Fibroblast of gingiva (primary cell): ENCODE results near the gene GRB10.
A peak's percentile ranks its signal among the peaks of the same experiment; 100 is the strongest.
"Not testable (repeated sequence)": the region's sequence is repeated elsewhere in the genome, so short reads cannot be mapped to it uniquely, and the experiment has no call there.

ENCODE experiments used
- DNase-seq: peaks from one replicate; pipeline ENCODE4 v3.0.0-alpha.2; 2011; ENCODE audit warnings: low read depth

GRB10 gene

DNA sequence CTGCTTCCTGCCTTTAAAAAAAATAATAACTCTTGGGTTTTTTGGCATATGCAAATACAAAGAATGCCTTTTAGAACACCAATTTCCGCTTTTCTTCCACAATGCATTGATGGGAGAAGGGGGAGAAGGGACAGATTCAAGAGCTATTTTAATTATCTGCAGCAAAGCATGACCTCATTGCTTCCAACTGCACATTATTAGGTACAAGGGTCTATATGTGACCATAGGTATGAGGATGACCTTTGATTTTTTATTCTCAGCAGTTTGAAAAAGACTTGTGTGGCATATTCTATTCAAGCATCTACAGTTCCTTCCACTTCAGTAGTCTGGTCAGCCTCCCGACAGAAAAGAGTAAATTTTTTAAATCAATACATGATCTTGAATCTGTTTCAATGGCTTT lies 39.7 kb downstream of the GRB10 start:
- DNase-seq: no peak

DNA sequence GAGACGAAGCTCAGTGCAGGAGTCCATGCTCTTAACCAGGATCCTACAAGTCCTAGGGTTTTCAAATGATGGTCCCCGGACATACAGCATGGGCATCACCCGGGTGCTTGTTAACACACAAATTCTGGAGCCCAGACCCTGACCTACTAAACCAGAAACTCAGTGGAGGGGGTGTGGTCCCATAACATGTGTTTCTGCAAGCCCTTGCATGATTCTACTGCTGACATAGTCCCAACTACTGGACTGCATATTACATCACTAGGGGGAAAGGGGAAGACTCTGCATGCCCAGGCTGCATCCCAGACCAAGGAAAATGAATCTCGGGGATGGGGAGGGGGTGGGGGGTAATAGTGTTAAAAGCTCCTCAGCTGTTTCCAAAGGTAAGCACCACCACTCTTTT lies 40.3 kb downstream of the GRB10 start:
- no peak for DNase-seq

DNA sequence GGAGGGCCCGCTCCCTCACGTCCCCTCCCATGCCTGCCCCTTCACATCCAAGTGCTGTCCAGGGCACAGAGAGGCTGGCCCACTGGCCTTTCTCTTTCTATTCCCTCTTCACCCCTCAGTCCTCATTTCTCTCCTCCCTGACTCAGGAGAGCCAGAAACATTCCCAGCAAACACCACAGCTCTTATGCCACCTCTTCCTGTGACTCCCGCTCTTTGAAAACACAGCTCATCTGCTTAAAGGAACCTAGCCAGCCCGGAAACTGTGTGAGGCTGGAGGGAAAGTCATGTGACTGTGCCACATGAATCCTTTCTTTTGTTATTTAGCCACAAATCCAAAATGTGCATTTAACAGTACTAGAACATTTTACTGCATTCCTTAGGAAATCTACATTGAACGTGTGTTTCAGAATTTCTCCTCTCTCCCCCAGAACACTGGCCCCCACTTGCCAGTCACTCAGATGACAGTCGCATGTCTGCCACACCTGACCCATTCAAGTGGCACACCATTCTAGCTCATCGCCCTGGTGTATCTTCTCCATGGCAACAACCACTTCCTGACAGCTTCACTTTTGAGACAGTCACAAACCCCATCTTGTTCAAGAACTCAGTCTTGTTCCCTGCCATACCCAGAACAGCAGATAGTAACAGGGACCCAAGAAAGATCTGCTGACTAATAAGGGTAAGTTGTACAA lies 42.8 kb downstream of the GRB10 start:
- no peak for DNase-seq

DNA sequence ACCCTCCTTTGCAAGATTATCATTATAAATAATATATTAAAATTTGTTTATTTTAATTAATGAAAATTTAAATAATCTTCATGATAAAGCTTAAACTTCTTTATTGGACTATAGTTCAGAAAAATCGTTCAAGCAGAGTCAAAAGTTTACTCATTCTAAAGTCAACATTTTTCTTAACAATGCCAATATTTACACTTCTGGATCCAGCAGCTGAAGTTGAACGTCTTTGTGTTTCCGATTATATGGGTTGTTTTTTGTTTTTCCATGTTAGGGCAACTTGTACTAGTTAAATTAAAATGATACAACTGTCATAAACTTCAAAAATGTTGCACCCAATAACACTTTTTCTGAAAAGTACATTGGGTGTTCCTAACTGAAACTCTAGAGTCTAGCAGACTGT lies 43.8 kb downstream of the GRB10 start:
- no peak for DNase-seq

DNA sequence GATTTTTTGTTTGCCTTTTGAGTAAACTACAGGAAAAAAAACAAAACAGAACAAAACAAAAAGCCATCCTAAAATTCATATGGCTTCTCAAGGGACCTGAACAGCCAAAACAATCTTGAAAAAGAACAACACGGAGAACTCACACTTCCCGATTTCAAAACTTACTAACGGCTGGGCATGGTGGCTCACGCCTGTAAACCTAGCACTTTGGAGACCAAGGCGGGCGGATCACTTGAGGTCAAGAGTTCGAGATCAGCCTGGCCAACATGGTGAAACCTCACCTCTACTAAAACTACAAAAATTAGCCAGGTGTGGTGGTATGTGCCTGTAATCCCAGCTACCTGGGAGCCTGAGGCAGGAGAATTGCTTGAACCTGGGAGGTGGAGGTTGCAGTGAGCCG lies 46.9 kb downstream of the GRB10 start:
- DNase-seq: not testable (repeated sequence)

DNA sequence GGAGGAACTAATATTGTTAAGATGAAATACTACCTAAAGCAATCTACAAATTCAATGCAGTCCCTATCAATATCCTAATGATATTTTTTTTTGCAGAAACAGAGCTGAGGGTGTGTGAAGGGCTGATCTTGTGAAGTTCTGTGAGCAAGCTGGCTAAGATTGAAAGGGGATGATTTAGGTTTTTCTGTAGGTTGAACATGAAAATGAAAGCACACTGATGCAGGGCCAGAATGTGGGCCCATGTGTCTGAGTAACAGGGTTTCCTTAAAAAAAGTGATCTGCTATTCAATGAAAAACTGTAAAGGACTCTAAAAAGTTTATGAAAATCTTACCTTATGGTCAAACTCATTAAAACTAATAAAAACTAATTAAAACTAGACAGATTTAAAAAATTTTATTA lies 47.4 kb downstream of the GRB10 start:
- no peak for DNase-seq

DNA sequence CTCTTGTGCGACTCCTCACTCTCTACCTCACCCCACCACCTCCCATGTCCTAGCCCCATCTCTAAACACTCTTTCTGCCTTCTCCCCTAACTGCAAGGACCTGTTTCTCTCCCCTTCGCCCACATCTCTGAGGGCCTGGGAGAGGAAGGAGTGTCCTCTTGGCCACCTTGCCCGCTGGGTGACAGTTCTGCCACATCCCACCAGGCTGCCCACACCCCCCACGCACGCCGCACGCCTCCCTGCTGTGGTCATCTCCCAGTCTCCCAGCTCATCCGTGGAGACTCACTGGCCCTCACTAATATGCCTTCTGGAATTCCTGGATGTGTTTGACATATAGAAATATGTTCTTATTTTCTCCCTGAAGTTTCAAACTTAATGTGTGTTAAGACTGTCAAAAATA lies 48.5 kb downstream of the GRB10 start:
- DNase-seq: no peak

DNA sequence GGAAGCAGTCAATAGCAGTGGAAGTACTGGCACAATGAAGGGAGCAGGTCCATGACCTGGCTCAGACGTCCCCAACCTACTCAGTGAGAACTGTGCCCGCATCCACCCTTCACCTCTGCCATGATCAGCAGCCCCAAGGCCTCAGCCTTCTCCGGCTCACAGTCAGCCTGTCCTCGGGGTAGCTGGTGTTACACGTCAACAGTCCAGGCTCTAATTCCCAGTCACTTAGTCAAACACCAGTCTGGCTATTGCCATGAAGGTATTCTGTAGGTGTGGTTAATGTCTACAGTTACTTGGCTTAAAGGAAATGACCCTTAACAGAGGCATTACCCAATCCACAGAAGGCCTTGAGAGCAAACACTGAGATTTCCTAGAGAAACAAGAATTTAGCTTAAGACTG lies 49.1 kb downstream of the GRB10 start:
- DNase-seq: no peak

DNA sequence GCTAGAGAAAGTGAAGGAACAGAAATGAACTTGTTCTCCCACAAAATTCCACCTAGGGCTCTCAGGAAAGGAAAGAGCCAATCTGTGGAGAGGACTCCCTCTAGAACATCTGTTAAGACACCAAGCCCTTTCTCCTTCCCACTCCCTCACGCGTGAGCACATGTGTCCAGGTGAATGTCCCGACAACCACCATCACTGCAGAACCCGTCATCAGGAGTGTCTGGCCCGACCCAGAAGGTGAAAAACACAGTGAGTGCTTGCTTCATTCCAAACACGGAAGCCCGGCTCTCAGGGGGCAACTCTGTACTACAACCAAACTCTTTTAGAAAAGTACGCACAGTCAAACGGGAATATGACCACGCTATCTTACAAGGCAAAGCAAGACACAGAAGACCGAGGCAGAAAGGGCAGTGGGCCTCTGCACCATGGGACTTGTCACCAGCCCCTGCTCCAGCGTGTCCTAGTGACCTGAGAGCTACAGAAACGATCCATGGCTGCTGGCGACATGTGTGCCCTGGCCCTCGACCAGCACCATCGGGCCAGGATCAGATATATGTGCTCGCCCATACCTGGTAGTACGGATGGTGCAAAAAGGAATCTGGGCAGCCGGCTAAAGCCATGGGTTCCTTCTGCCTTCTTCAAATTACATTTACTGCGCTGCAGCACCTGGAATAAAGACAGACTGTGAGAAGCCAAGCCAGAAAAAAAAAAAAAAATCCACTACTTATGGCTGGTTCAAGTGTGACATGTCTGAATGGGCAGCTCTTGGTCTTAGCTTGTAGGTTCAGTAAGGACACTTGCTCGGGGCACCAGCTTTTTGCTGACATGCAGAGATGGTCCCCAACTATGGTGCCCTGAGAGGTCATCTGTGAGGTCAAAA lies 50.8 kb downstream of the GRB10 start:
- no peak for DNase-seq

DNA sequence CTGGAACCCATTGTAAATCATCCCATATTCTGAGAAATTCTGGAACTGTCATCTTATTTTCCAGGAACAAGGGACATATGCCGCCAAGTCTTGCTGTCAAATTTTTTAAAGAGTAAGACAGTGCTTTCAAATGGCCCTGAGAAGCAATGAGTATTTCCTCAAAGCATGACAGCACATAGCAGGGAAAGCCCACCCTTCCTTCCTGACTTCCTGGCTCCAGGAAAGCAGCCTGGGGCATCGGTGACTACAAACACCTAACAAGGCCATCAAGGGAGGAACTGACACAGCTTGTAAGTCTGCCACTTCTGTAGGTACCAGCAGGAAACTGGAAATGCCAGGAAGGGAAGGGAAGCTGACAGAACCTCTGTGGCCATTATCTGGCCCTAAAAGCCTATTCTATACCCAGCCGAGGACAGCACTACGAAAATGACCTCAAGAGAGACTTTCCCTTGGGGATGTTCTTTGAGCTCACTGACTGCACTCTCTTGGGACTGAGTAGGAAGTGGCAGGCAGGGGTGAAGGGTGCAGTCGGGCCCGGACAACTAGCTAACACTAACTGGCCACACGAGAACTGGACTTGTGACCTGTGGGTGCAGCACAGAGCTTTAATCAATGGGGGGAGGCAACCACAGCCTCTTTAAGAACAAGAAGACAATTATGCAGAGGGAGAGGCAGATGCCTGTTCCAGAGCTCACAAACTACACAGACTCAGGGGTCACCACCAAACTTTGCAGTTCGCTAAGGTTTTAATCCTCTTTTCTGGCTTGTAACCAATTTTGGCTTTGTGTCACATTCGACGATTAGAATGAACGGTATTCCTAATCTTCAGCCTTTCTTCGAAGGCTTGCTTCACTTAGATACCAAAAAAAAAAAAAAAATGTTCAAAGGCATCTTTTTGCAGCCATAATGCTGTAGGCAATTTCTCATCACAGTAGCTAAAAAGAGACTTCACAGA lies 52.0 kb downstream of the GRB10 start:
- no peak for DNase-seq

DNA sequence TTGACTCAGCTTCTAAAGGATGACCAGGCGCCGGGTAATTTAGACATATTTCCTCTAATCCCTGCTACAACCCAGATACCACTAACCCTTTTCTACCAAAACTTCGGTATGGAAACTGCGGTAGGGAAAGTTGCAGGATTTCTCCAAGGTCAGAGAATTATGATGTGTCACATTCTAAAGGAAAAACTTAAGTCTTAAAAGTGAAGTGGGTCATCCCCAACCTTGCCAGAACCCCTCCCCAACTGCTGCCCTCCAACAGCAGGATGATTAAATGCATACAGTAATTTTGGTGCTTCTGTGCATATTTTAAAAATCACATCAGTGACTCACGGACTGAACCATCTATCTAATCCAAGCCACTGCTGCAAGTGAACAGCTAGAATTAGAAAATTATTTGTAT lies 52.7 kb downstream of the GRB10 start:
- no peak for DNase-seq

DNA sequence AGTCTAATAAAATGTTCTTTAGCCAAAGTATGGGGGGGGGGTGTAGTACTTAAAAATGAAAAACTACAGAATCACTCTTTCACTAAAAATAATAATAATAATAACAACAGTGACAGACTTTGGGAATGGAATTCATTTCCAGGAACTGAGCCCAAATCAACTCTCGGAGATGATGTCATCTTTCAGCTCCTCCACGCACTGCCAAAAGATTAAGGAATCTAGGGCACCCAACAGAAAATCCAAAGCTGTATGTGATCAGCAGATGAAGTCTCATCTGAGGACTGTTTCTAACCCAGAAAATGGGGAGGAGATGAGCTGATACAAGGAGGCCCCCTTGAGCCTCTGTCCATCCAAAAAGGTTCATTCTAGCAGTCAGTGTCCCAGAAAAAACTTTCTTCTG lies 54.5 kb downstream of the GRB10 start:
- peak; percentile 30 for DNase-seq

DNA sequence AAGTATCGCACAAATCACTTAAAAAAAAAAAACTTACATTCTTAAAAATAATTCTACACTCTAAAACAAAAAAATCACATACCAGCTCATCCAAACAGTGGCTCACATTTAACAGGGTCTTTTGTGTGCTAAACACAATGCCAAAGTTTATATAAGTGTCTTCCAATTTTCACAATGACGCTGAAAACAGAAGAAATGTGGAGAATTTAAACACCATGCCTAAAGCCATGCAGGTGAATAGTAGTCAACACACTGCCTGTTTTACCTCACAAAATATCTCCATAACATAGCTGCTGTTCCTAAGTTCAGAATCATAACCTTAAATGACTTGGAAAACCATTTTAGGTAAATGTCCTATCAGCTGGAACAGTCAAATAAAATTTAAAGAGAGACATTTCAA lies 55.0 kb downstream of the GRB10 start:
- no peak for DNase-seq

DNA sequence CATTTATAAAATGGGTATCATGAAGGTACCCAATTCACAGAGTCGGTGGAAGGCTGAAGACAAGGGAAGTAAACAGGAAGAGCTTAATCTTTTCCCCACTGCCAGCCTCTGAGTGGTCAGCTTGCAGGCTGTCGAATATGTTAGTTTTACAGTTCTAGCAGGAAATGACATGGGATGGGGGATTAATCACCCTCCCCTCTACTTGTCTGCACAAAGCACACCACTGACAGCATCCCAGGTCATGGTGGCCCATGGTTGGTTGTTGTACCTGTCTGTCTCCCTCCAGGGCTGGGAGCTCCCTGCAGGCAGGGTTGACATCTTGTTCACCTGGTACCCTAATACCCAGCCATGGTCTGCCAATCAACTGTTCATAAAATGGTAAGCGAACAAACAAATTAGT lies 55.6 kb downstream of the GRB10 start:
- DNase-seq: no peak

DNA sequence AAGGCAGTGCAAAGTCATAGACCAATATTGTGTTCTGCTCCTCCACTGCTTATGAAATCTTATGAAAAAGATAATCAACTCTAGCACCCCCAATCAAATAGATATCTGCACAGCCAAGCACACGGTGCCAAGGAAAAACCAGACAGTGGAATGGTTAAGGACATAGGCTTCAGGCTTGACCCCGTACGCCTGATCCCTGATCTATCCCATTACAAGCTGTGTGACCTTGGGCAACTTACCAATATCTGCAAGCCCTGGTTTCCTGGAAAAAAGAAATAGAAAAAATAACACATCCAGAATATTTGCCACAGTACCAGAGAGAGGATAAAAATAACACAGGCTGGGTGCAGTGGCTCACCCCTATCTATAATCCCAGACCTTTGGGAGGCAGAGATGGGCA lies 56.9 kb downstream of the GRB10 start:
- DNase-seq: no peak

DNA sequence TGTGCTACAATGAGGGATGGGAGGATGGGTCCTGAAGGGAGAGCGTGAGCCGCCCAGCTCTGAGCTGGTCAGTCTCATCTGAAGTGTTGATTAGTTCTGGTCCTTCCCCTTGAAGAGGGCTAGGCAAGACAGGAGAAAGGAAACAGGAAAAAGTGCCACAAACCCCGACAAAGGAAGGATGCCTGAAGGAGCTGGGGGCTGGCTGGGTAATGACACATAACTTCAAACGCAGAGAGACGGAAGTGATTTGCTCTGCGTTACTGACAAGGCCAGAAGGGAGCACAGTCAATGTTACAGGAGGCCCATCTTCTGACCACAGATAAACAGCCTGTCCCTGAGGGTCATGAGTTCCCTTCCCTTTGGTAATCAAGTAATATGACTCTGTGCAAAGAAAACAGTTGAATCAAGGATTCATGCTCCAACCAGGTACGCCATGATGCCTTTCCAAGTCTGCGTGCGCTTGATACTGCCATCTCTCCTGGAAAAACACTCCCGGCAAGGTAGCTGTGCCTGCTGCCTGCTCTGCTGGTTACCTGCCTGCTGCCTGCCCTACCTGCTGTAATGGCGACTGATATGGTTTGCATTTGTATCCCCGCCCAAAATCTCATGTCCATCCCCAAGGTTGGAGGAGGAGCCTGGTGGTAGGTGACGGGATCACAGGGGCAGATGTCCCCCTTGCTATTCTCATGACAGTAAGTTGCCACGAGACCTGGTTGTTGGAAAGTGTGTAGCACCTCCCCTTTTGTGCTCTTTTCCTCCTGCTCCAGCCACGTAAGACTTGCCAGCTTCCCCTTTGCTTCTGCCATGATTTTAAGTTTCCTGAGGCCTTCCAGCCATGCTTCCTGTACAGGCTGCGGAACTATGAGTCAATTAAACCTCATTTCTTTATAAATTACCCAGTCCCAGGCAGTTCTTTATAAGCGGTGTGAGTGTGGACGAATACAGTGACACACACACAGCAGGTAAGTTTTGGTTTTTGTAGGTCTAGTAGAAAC lies 57.9 kb downstream of the GRB10 start:
- no peak for DNase-seq

DNA sequence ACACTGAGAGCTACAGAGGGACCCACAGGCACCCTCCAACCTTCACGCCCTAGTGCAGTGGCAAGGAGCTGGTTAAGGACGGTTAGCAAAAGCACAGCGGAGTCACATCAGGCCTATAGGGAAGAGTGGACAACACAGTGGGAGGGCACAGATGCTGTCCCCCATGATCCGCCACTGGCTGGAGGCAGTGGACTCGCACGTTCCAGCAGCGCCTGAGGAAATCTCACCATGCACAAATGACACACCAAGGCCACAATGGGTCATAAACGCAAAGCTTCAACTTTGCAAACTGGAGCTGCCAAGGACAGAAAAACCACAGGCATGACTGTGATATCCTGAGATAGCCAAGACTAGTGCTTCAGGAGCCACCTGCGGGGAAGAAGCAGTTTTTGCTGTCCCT lies 58.8 kb downstream of the GRB10 start:
- DNase-seq: no peak

DNA sequence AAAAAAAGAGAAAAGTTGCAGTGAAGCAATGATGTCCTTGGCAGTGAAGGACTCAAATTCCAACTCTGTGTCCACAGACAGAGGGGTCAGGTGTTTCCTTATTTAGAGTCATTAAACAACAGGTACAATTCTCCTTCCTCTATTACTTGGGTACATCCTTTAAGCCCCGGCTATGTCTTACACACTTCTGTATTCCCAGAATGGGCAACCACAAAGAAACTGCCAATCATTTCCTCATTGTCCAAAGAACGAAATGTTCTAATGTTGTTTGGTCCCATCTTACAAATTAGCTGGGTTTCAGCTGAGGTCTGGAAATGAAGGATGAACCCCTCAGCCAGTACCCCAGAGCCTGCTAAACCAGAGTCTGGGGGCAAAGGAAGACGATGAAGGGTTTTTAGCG lies 59.5 kb downstream of the GRB10 start:
- no peak for DNase-seq

DNA sequence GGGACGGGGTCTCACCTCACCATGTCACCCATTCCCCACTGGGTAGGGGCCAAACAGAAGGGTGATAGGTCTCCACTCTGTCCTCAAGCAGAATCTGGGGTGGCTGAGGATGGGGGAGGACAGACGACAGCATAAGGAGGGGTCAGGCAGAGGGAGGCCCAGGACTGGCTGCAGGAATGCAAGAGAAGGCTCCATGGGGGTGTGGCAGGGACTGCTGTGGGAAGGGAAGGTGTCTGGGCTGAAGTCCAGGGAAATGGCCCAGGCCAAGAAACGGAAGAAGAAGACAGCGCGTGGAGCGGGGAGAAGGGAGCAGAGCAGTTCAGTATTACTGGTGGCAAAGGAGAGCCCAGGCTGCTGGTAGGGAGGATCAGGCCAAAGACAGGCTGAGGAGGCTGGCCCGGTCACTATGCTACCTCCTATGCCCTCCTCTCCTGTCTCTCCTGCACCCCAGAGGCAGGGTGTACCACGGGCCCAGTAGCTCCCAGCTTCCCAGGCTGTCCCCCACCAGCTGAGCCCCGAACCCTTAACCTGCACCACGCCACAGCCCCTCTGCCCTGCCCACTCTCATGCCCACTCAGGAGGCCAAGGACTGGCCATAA lies 60.9 kb downstream of the GRB10 start:
- no peak for DNase-seq

DNA sequence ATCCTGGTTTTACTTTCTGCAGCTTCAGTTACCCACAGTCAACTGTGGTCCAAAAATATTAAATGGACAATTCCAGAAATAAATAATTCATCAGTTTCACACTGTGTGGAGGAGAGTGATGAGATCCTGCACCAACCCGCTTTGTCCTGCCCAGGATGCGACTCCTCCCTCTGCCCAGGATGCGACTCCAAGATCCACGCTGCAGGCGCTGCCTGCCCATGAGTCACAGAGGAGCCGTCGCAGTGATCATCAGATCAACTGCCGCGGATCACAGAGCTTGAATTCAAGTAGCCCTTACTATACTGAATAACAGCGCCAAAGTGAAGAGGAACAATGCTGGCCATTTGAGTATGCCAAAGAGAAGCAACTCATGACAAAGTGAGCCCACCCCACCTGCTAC lies 61.5 kb downstream of the GRB10 start:
- peak; percentile 11 for DNase-seq

DNA sequence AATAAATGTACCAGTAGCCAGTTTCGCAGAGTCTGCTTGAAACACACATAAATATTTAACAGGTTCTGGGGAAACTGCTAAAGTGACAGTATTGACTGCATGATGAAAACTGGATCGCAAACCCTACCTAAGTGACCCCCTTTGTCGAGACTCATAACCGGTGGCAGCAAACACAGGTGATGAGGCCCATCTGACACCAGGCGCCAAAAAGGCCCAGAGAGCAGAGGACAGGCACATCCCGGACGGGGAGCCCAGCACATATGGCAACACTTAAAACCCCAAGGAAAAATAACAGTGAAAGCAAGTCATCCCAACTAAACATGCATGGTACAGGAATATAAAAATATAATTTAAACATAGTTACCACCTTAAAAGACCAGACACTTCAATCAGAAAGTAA lies 62.4 kb downstream of the GRB10 start:
- no peak for DNase-seq
